HG03354 (cell line): ENCODE data around the gene BLM.
"Not testable (repeated sequence)": the region's sequence is repeated elsewhere in the genome, so short reads cannot be mapped to it uniquely, and the experiment has no call there.

Experiments used
- ATAC-seq: cut with Tn5 transposase; IDR thresholded peaks from one replicate; pipeline ENCODE4 v1.9.1; 2021; ENCODE audit warnings: mild to moderate bottlenecking; ENCODE audit not compliant: unreplicated experiment, poor library complexity, severe bottlenecking

The BLM gene

DNA sequence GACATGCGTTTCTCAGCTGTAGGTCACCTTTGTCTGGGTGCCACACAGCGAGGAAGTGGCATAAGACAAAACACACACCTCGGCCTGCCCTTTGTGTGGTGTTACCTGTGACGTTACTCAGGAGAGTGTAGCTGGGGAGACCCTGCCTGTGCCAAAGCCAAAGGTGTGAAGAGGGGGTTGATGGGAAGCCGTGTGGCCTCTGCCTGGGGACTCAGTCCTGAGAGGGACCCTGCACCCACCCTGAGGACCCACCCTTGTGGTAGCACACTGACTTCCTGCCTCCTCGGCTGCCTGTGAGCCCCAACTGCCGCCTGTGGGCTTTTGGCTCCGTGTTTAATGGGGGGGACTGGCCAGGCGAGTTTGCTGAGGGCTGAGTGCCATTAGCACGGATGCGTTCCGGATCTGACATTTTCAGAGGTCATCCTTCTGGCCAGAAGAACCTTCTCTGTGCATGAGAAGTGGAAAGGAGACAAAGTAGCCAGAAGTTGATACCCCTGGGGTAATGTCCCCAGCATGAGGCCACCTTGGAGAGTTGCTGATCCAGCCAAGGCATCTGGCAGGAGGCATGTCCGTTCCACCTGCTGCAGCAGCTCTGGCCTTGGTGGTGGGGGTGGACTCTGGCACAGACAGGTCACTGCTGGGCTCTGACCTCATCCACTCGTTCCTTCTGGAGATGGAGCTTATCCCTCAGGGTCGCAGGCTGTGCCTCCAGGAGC is 99.4 kb downstream of the BLM start:
- ATAC-seq: no peak

DNA sequence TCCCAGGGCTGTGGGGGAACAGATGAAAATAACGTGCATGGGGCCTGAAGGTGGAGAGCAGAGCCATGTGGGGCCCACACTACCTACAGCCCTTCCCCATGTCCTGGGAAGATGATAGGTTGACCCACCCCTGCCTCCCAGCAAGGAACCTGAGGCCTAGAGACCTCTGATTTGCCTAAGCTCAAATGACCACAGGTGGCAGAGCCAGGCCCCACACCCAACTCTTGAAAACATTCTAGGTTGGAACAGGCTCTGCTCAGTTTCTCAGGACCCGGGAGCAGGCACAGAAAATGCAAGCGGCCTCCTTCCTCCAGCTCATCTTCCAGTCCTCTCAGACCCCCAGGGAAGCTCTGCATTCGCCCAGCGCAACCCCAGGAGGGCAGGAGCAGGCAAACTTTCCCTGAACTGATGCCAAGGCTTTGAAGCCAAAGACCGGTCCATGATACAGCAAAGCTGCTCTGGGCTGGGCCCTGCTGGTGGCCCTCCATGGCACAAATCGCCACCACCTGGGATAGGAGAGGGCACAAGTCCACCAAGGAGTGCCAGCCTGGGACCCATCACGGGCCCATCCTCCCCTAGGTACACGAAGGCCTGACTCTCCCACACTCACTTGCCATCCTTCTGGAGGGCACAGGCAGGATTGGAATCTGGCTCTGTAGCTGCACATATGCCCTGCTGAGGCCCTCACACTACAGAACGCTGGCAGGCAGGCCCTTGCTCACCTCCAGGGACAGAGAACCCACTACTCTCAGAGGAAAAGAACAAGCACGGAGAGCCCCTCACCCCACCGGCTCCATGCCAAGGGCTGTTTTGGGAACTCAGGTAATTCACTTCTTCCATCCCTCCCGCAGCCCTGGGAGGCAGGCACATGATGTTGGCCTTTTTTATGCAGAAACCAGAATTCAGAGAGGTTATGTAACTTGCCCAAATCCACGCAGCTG is 100.2 kb downstream of the BLM start:
- ATAC-seq: no peak

DNA sequence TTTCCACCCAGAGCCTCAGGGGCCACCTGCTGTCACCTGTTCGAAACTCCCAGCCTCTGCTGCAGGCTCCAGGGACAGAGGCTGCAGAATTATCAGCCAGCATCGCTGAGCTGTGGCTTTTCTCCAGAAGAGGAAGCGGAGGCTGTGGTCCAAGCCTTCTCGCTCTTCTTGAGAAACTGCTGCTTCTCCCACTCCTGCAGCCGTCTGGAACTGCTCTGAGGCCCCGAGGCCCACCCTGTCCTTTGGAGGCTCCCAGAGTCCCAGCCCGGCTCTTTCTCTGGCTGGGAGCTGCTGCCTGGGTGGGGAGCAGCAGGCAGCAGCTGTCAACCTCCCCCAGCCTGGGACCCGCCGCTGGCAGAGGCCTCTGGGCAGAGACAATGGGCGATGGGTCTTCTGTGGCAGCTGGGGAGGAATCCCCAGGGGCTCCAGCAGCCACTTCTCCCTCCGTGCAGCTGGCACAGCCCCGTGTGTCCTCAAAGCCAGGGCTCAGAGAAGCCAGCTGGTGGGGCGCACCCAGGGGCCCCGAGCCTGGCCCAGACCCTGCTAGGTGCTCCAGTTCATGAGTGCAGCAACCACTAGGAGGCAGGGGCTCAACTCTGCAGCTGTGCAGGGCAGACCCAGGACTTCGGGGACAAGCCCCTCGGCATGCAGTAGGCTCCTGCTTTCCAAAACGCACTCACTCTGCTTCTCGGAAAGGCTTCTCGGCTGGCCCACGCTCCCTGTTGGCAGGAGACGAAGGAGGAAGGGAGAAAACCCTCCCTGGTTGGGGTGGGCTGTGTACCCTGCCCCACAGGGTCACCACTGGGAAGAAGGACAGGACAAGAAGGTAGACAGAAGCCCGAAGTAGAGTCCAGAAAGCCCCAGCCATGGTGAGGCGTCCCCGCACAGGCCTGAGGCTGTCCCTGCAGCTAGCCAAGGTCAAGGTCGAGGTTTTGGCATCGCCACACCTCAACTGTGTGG is 101.4 kb downstream of the BLM start:
- ATAC-seq: peak; percentile 85

DNA sequence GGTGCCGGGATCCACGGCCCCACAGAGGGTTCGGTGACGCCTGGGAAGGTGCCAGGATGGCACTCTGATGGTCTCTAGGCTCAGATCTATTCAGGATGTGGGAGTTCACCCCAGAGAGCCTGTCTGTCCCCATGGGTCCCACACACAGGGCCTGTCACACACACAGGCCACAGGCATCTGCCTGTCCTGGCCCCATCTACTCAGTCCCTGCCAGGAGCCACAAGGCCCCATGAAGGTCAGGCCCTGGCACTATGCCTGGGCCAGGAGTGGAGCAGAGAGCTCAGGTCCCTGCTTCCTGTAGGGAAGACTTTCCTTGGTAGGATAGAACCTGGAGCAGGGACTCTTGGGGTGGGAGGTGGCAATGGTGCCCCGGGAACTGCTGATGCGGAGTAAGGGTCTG is 102.2 kb downstream of the BLM start:
- ATAC-seq: no peak

DNA sequence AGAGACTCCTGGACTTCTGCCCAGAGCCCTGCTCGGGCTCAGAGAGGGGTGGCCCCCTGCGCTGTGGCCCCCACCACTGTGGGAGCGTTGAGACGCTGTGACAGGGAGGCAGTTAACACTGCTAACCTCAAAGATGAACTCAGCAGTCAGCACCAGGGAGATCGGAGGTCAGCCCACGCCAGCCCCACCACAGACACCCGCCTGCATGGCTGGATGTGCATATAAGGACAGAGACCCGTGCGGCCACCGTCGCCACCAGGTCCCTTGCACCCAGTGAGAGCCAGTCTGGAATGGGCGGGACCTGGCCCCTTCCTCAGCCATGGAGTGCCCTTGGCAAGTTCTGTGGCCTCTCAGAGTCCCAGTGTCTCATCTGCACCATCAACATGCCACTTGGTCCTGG is 102.7 kb downstream of the BLM start:
- ATAC-seq: no peak

DNA sequence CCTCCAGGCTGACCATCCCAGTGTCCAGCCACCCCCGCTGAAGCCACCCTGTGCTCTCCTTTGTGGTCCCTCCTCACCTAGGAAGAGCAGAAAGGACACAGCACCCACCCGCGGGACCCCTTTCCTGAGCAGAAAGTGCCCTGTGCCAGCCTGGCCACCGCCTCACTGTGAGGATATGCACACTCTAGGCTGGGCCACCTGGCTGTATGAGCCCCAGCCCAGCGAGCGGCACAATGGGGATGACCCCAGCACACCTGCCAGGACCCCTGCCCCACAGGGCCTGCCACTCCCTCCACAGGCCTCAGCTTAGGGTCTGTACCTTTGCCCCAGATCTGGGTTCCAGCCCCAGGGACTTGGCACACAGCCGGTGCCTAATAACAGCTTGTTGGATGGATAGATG is 103.3 kb downstream of the BLM start:
- ATAC-seq: no peak

DNA sequence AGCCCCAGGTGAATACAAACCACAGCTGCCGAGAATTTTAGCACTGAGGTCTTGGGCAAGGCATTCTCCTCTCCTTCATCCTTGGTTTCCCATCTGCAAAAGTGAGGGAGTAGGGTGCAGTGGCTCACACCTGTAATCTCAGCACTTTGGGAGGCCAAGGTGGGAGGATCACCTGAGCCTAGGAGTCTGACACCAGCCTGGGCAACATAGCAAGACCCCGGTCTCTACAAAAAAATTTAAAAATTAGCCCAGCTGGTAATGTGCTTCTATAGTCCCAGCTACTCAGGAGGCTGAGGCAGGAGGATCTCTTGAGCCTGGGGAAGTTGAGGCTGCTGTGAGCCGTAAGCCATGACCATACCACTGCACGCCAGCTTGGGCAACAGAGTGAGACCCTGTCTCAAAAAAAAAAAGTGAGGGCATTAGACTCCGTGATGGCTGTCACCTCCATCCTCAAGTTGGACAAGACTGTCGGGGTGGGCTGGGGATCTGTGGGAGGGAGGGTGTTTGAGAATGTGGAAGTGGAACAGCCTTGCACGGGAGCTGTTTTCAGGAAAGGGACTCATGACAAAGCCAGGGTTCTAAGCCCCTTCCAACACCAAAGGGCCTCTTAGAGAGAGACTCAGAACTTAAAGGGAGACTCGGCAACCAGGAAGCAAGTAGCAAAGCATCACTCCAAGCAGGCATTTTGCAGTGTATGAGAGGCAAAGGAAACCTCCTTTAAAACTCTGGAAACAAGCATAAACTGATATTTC is 105.2 kb downstream of the BLM start:
- no peak for ATAC-seq

DNA sequence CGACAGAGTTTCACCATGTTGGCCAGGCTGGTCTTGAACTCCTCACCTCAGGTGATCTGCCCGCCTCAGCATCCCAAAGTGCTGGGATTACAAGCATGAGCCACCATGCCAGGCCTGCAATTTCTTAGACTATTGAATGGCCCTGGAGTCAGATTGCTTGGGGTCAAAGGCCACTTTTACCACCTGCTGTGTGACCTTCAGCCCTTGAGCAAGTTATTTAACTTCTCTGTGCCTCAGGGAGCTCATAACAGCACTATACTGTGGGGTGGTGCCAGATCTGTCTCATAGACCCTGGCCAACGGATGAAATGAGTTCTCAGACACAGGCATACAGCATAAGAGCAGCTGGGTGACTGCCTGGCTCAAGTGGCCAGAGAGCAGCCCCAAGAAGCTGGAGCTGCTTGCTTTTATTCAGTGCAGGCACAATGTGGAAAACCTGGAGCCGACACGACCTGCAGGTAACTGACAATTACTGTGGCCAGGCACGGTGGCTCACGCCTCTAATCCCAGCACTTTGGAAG is 106.4 kb downstream of the BLM start:
- no peak for ATAC-seq

DNA sequence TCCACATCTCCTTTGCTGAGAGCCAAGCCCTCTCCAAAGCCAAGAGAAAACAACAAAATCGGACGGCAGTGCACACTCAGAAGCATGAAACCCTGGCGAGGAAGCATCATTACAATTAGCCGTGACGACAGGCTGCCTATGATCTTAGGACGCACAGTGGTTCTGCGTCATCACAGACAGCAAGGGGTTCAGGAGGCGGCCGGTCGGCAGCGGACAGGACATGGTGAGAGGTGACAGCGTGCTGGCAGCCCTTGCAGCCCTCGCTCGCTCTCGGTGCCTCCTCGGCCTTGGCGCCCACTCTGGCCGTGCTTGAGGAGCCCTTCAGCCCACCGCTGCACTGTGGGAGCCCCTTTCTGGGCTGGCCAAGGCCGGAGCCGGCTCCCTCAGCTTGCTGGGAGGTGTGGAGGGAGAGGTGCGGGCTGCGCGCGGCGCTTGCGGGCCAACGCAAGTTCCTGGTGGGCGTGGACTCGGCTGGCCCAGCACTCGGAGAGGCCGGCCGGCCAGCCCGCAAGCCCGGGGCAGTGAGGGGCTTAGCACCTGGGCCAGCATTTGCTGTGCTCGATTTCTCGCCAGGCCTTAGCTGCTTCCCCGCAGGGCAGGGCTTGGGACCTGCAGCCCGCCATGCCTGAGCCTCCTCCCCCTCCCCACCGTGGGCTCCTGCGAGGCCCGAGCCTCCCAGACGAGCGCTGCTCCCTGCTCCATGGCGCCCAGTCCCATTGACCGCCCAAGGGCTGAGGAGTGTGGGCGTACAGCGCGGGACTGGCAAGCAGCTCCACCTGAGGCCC is 108.2 kb downstream of the BLM start:
- ATAC-seq: not testable (repeated sequence)

DNA sequence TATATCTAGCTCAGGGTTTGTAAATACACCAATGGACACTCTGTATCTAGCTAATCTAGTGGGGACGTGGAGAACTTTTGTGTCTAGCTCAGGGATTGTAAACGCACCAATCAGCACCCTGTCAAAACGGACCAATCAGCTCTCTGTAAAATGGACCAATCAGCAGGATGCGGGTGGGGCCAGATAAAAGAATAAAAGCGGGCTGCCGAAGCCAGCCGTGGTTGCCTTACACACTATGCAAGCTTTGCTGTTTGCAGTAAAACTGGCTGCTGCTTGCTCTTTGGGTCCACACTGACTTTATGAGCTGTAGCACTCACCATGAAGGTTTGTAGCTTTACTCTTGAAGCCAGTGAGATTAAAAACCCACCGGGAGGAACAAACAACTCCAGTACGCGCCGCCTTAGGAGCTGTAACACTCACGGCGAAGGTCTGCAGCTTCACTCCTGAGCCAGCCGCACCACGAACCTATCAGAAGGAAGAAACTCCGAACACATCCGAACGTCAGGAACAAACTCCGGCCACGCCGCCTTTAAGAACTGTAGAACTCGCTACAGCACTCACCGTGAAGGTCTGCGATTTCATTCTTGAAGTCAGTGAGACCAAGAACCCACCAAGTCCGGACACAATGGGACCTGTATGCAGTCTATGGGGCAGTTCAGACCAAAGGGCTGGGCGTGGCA is 109.2 kb downstream of the BLM start:
- not testable (repeated sequence) for ATAC-seq

DNA sequence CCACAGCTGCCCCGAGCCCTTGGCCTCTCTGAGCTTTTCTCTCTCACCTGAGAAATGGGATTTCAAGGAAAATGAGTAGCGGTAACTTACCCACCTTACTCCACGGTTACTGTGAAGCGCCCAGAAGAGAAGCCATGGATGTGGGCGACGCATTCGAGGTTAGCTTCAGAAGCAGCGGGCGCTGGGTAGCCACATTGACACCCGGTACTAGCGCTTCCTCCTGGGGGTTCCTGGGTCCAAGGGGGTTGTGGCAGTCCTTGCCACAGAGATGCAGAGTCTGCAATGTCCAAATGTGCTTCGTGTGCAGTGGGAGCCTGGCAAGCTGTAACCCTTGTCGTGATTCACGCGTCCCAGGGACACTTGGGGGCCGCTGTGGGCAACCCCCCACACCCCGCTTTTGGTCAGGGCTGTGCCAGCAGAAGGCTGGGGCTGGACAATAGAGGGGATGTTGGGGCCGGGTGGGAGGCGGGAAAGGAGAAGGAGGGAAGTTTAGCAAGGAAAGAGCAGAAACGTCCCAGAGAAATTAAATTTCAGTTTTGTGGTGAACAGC is 109.8 kb downstream of the BLM start:
- ATAC-seq: no peak

DNA sequence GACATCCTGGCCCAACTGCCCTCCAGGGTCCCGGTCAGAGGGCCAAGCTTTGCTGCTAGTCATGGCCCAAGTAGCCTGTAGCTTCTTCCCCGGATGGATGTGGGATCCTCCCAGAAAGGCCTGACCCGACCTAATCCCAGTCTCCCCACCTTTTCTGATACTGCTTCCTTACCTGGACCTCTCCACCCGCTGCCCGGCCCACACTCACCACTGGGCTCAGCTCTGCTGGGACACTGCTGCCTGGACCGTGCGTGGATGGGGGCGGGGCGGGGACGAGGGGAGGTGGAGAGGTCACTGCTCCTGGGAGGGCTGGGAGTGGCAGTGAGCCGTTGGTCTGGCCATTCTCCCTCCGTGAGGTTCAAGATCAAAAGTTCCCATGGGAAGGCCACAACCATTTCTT is 111.0 kb downstream of the BLM start:
- no peak for ATAC-seq

DNA sequence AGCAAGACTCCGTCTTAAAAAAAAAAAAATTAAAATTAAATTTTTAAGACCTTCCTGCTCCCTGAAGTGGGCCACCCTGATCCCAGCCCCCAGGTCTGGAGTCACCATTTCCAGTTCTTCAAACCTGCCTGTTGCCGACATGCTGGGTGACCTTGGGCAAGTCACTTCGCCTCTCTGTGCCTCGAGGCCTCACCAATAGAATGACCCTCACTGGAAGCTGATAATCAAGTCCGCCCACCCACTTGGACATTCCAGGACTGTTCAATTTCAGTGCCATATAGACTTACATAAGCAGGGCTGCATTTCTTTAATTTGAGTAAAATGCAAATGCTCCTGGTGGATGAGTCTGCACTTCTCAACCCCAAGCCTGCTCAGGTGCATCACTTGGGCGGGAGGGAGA is 112.0 kb downstream of the BLM start:
- ATAC-seq: no peak

DNA sequence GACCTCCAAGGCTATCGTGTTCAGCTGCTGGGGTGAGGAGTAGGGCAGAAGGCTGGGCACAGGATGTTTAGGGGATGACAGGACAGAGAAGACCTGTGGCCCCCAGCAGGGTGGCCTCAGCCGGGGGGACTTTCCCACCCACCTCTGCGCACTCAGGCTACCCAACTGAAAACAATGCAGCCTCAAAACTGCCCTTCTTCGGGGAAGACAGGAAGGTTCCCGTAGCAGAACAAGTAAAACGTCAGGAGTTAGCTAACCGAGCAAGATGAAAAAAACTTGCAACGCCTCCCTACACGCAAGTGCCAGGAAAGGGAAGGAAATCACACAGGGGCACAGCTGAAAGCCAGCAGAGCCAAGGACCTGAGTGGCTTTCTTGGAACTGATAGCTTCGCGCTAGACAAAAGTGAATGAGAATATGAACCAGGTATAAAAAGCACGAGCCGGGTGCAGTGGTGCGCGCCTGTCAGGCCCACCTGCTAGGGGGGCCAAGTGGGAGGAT is 112.8 kb downstream of the BLM start:
- ATAC-seq: no peak

DNA sequence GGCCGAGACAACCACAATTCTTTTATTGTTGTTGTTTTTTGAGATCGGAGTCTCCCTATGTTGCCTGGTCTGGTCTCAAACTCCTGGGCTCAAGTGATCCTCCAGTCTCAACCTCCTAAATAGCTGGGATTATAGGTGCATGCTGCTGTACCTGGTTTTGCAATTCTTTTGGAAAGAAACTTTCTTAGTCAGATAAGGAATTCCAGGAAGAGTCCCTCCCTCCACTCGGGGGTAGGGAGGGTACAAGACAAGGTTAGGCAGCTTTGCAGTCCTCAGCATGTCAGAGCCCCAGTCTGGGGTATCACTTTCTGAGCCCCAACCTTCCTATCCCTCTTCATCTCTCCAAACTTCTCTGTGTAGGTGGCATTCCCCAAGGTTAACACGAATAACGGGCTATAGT is 117.5 kb downstream of the BLM start:
- ATAC-seq: no peak

DNA sequence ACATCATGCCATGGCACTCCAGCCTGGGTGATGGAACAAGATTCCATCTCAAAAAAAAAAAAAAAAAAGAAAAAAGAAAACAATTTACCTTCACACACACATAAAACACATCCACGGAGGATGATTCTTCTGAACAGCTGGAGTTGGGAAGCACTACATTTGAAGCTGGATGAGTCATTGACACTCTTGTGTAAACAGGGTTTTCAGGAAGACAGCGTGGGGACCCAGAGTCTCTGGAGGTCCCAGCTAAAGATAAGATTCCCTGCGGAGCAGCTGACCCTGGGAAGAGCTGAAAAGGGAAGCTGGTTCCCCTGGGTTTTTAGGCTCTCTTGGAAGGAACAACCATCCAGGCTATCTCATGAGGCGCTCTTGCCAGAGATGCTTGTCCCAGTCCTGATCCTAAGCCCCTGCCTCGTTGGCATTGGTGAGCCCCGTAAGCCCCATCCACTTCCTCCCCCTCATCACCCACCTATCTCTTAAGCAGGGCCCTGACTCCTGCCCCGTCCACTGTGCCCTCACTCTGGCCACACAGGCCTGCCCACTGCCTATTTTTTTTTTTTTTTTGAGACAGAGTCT is 119.2 kb downstream of the BLM start:
- no peak for ATAC-seq

DNA sequence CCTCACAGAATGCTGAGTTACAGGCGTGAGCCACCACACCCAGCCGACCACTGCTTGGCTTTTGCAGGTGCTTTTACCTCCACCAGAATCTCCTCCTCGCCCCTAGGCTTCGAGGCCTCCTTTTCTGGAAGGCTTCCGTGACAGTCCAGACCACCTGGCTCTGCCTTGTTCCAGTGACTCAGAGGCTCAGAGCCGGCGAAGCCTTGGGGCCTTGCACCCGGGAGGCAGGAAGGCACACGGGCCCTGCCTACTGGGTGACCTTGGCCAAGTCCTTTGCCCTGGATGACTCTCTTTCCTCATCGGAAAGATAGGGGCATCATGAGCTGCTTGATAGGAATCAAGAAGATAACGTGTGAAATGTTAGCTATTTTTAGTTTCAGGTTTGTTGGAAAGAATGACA is 119.9 kb downstream of the BLM start:
- ATAC-seq: no peak
